GM06990 (cell line): ENCODE results near the gene RASA3.

Source experiments
- DNase-seq: peaks from one replicate; pipeline ENCODE4 v3.0.0-alpha.2; 2011; ENCODE audit not compliant: insufficient read length; ENCODE audit errors: extremely low read depth
- H3K27me3 ChIP-seq: replicated peaks from 2 replicates; pipeline ENCODE4 v1.6.0; 2011; ENCODE audit warnings: low read length; ENCODE audit not compliant: control insufficient read depth, insufficient read depth
- H3K36me3 ChIP-seq: 2 replicates; pipeline ENCODE4 v1.5.1; 2011; ENCODE audit warnings: low read length; ENCODE audit not compliant: control insufficient read depth, insufficient read depth
- H3K4me3 ChIP-seq: replicated peaks from 2 replicates; pipeline ENCODE4 v1.5.1; 2011; ENCODE audit warnings: low read depth, mild to moderate bottlenecking, control low read depth, low read length
- TF ChIP-seq, protein P1 (sequence below): IDR thresholded peaks from 2 replicates; pipeline ENCODE4 v1.5.1; 2011; ENCODE audit warnings: low read length, control low read depth, mild to moderate bottlenecking, inconsistent platforms; ENCODE audit not compliant: insufficient read depth, poor library complexity, severe bottlenecking

Gene RASA3

DNA sequence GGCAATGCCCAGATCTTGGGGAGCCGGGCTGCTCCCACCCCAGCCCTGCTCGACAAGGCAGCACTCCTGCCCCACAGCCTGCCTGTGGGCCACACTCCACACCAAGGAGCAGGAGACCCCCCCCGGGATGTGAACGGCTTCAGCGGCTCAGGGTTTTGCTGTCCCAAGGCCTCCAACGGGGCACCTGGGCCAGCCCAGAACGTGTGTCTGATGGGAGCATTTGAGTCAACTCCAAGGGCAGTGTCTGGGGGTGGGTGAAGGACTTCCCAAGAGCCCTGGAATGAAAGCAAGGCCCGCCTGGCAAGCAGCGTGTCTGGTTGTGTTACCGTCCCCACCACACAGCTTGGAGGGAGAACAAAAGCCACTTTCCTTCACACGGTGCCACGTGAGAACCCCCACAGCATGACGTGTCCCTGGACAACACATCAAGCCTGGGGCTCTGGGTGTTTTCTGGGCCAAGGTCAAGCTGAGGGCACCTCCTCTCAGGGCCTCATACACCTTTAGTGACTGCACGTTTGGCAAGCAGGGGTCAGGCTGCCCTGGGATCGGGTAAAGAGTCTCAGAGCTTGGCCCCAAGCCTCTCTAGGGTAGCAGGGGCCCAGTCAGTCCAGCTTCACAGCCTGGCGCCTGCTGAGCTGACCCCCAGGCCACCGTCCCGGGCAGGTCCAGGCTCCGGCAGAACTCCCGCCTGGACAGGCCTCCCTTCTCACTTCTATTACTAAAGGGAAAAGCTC, 164.5 kb downstream of the RASA3 start:
- TF ChIP-seq, protein P1, sequence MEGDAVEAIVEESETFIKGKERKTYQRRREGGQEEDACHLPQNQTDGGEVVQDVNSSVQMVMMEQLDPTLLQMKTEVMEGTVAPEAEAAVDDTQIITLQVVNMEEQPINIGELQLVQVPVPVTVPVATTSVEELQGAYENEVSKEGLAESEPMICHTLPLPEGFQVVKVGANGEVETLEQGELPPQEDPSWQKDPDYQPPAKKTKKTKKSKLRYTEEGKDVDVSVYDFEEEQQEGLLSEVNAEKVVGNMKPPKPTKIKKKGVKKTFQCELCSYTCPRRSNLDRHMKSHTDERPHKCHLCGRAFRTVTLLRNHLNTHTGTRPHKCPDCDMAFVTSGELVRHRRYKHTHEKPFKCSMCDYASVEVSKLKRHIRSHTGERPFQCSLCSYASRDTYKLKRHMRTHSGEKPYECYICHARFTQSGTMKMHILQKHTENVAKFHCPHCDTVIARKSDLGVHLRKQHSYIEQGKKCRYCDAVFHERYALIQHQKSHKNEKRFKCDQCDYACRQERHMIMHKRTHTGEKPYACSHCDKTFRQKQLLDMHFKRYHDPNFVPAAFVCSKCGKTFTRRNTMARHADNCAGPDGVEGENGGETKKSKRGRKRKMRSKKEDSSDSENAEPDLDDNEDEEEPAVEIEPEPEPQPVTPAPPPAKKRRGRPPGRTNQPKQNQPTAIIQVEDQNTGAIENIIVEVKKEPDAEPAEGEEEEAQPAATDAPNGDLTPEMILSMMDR: no peak
- no peak overlapping the region for H3K4me3 ChIP-seq
- no peak for DNase-seq

DNA sequence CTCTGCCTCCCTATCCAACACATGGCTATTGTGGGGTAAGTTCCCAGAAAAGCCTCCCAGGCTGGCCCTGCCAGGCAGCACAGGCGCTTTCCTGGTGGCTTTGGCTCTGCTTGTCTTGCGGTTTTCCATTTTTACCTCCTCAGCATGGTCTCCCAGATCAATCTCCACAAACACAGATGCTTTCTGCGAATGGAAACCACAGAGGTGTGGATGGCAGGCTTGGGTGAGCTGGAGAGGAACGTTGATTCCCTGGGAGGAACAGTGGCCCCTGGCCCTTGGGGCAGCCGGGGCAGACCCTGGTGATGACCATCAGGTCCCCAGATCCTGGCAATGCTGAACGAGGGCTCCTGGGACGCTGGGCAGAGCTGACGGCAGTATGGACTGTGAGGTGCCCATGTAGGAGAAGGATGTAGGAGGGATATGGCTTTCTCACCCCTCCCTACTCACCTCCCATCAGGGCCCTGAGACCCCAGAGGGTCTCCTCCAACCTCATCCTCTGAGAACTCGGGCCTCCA, 165.2 kb downstream of the RASA3 start:
- H3K27me3 ChIP-seq: no peaks in the 10 kb centered on the region
- no peaks in the 10 kb centered on the region for H3K36me3 ChIP-seq

More for the DNA sequence above, 164.5 kb downstream of the RASA3 start:
- no peaks in the 10 kb centered on the region for H3K27me3 ChIP-seq
- no peaks in the 10 kb centered on the region for H3K36me3 ChIP-seq

DNA sequence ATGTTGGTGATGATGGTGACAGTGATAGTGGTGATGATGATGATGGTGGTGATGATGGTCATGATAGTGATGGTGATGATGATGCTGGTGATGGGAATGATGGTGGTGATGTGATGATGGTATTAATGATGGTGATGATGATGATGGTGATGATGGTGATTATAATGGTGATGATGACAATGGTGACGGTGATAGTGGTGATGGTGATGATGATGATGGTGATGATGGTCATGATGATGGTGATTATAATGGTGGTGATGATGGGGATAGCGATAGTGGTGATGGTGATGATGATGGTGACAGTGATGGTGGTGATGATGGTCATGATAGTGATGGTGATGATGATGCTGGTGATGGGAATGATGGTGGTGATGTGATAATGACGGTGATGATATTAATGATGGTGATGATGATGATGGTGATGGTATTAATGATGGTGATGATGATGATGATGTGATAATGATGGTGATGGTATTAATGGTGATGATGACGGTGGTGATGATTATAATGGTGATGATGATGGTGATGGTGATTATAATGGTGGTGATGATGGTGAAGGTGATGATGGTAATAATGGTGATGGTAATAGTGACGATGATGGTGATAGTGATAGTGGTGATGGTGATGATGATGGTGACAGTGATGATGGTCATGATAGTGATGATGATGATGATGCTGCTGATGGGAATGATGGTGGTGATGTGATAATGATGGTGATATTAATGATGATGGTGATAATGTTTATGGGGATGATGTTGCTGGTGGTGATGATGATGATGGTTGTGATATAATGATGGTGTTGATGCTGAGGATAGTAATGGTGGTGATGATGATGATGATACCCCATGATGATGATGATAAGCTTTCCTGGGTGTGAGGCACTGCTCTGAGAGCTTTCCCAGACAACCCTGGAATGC, 166.2 kb downstream of the RASA3 start:
- no peak for DNase-seq
- Histone ChIP-seq H3K36me3 (no peaks in the 10 kb centered on the region), H3K4me3 (no peak overlapping the region), H3K27me3 (no peaks in the 10 kb centered on the region)
- TF ChIP-seq, protein P1: no peak

More for the DNA sequence above, 165.2 kb downstream of the RASA3 start:
- TF ChIP-seq, protein P1: no peak
- no peak for DNase-seq
- no peak overlapping the region for H3K4me3 ChIP-seq

DNA sequence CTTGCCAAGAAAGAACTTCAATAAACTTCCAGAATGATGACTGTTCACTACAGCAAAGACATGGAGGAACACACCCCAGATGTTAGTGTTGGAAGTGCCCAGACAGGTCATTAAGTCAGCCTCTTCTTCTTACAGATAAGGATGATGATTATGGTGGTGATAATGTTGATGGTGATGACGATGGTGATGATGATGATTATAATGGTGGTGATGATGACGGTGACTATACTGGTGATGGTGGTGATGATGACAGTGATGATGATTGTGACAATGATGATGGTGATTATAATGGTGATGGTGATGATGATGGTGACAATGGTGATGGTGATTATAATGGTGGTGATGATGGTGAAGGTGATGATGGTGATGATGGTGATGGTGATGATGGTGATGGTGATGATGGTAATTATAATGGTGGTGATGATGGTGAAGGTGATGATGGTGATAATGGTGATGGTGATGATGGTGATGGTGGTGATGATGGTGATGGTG, 167.0 kb downstream of the RASA3 start:
- H3K27me3 ChIP-seq: no peaks in the 10 kb centered on the region
- no peak for DNase-seq
- no peak overlapping the region for H3K4me3 ChIP-seq
- H3K36me3 ChIP-seq: no peaks in the 10 kb centered on the region
- TF ChIP-seq, protein P1: no peak

DNA sequence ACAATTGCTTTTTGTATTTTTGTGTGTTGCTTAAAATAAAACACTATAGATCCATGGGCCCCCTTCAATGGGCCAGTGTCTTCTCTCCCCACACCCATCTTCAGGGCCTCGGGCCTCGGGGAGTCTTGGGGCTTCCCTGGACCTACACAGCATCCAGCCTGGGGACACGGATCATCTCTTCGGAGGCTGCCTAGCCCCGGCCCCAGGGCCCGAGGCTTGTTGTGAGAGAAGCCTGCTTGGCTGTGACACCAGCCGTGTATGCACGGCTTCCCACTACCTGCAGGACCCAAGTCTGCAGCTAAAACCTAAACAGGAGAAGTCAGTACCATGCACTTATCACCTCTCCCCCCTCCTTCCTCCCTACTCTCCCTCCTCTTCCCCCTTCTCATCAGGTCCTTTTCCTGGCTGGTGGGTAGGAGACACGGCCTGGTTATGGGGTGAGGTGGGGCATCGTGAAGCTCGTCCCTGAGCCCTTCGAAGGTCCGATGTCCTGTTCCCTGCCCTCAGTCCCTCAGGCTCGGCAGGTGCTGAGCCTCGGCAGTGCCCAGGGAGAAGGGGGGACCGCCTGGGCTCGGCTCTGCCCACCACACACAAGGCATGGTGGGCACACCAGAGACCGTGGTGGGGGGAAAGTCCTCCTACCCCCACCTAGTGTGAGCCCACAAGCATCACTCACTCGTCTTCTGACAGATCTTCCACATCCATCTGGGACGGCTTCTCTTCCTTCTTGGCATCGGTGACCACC, 168.0 kb downstream of the RASA3 start:
- H3K4me3 ChIP-seq: no peak overlapping the region

More for the DNA sequence above, 168.0 kb downstream of the RASA3 start:
- Histone ChIP-seq H3K36me3 (no peaks in the 10 kb centered on the region), H3K27me3 (no peaks in the 10 kb centered on the region)
- DNase-seq: no peak
- TF ChIP-seq, protein P1: no peak
